Stomach (tissue), 4 donors: ENCODE data around the gene AHCYL2.

ENCODE experiments used
- POLR2A ChIP-seq, 4 donors: fragments of 450-650 bp; IDR thresholded peaks; one replicate each; pipeline ENCODE4 v1.6.1; 2016; ENCODE audit warnings: antibody characterized with exemption in 4 of 4, control low read depth in 2 of 4, mild to moderate bottlenecking in 1 of 4, moderate library complexity in 1 of 4
- POLR2AphosphoS5 ChIP-seq, 3 donors: sonication (generic); formaldehyde crosslinking; IDR thresholded peaks; one replicate each; pipeline ENCODE4 v1.6.1; 2016; ENCODE audit warnings: antibody characterized with exemption in 3 of 3
- TF ChIP-seq, protein P1 (sequence below), 7 experiments: fragments of 450-650 bp in 4 of 7; fragments of 200-600 bp in 3 of 7; sonication (generic) in 3 of 7; IDR thresholded peaks; one replicate each; pipeline ENCODE4 v1.5.1; 2016 to 2019; ENCODE audit warnings: antibody characterized with exemption in 7 of 7, control low read depth in 2 of 7, mild to moderate bottlenecking in 1 of 7

DNA sequence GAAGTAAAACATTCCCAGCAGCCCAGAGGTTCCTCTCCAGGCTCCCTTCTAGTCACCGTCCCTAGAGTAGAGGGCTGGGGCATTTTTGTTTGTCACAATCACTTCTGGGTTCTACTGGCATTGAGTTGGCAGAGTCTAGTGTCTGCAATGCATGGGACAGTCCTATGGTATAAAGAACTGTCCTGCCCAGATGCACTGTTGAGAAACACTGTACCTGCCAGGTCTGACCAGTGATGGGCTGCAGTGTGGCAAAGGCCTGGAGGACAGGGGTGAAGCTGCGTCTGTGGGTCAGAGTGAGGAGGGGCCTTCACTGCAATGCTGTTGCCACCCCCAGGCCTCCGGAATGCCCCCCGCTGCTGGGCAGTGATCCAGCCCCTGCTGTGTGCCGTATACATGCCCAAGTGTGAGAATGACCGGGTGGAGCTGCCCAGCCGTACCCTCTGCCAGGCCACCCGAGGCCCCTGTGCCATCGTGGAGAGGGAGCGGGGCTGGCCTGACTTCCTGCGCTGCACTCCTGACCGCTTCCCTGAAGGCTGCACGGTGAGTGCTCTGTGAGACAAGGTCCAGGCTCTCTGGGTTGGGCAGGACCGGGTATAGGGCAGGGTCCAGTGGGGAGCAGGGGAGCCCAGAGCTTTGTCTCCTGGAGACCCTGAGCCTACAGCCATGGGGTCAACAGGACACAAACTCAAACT, 21.6 kb upstream of the AHCYL2 start:
- TF ChIP-seq, protein P1, sequence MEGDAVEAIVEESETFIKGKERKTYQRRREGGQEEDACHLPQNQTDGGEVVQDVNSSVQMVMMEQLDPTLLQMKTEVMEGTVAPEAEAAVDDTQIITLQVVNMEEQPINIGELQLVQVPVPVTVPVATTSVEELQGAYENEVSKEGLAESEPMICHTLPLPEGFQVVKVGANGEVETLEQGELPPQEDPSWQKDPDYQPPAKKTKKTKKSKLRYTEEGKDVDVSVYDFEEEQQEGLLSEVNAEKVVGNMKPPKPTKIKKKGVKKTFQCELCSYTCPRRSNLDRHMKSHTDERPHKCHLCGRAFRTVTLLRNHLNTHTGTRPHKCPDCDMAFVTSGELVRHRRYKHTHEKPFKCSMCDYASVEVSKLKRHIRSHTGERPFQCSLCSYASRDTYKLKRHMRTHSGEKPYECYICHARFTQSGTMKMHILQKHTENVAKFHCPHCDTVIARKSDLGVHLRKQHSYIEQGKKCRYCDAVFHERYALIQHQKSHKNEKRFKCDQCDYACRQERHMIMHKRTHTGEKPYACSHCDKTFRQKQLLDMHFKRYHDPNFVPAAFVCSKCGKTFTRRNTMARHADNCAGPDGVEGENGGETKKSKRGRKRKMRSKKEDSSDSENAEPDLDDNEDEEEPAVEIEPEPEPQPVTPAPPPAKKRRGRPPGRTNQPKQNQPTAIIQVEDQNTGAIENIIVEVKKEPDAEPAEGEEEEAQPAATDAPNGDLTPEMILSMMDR (IDR thresholded peaks at IDR 0.05): no peak
- no peak for TF ChIP-seq POLR2A (IDR thresholded peaks at IDR 0.05)
- TF ChIP-seq POLR2AphosphoS5 (IDR thresholded peaks at IDR 0.05): no peak
